ENCODE measurements around the gene CMYA5.
A peak's percentile ranks its signal among the peaks of the same experiment; 100 is the strongest.

CMYA5 gene

DNA sequence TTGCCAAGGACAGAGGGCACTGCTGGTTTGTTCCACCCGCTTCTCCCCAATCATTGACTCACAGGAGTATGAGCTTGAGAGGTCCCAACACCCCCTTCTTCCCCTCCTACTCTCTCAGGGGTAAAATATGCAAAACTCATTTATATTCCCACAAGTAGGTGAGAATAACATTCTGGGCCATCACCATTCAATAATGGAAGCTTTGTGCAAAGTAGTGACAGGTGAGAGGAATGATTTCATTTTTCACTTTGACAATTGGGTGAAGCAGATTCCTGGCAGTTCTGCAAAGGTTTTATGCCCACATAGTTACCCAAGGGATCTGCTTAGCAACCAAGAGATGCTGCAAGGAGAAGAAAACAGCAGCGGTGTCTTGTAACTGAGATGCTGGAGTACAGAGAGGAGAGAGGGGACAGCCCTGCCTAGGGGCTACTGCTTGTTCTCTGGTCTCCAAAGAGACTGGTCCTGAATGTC lies 137.6 kb downstream of the CMYA5 start:
- Histone ChIP-seq H3K4me3 (ENCODE audit: severe bottlenecking) (no peak overlapping the region), H3K4me1 (ENCODE audit: insufficient read depth, poor library complexity, severe bottlenecking) (no peaks in the 10 kb centered on the region), H3K9me3 (ENCODE audit: severe bottlenecking) (no peaks in the 10 kb centered on the region), H3K27ac (ENCODE audit: poor library complexity, severe bottlenecking) (no peak overlapping the region), H3K36me3 (ENCODE audit: low read depth) (no peaks in the 10 kb centered on the region), H3K27me3 (ENCODE audit: insufficient read depth, poor library complexity, severe bottlenecking) (no peaks in the 10 kb centered on the region)
- ATAC-seq (ENCODE audit: low read depth), result no peak
- no peak for DNase-seq (ENCODE audit: low spot score)
- TF ChIP-seq, protein P1, sequence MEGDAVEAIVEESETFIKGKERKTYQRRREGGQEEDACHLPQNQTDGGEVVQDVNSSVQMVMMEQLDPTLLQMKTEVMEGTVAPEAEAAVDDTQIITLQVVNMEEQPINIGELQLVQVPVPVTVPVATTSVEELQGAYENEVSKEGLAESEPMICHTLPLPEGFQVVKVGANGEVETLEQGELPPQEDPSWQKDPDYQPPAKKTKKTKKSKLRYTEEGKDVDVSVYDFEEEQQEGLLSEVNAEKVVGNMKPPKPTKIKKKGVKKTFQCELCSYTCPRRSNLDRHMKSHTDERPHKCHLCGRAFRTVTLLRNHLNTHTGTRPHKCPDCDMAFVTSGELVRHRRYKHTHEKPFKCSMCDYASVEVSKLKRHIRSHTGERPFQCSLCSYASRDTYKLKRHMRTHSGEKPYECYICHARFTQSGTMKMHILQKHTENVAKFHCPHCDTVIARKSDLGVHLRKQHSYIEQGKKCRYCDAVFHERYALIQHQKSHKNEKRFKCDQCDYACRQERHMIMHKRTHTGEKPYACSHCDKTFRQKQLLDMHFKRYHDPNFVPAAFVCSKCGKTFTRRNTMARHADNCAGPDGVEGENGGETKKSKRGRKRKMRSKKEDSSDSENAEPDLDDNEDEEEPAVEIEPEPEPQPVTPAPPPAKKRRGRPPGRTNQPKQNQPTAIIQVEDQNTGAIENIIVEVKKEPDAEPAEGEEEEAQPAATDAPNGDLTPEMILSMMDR (IDR thresholded peaks at IDR 0.05; ENCODE audit: poor library complexity, severe bottlenecking), result no peak

DNA sequence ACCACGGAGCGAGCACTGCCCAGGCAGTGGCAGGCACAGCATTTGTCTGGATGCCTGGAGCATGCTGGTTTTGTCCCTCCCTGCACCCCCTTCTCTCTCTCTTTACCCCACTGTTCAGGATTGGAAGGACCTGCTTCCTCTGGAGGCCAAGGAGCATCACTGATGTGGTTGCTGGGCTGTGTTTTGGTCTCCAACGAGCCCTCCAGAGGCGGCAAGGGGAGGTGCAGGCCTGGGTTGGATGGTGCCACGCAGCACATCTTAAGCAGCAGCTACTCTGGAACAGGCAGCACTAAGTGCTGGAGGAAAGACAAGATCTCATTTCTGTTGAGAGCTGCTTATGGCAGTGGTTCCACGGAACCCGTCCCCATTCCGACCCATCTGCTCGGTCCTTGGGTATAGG lies 139.6 kb downstream of the CMYA5 start:
- TF ChIP-seq, protein P1 (IDR thresholded peaks at IDR 0.05; ENCODE audit: poor library complexity, severe bottlenecking), result no peak
- Histone ChIP-seq H3K4me3 (ENCODE audit: severe bottlenecking) (no peak overlapping the region), H3K9me3 (ENCODE audit: severe bottlenecking) (no peaks in the 10 kb centered on the region), H3K27me3 (ENCODE audit: insufficient read depth, poor library complexity, severe bottlenecking) (no peaks in the 10 kb centered on the region), H3K27ac (ENCODE audit: poor library complexity, severe bottlenecking) (no peak overlapping the region), H3K36me3 (ENCODE audit: low read depth) (no peaks in the 10 kb centered on the region), H3K4me1 (ENCODE audit: insufficient read depth, poor library complexity, severe bottlenecking) (no peaks in the 10 kb centered on the region)
- peak; percentile 48; the same call in 2 of the 3 replicates for ATAC-seq (ENCODE audit: low read depth)
- no peak for DNase-seq (ENCODE audit: low spot score)

DNA sequence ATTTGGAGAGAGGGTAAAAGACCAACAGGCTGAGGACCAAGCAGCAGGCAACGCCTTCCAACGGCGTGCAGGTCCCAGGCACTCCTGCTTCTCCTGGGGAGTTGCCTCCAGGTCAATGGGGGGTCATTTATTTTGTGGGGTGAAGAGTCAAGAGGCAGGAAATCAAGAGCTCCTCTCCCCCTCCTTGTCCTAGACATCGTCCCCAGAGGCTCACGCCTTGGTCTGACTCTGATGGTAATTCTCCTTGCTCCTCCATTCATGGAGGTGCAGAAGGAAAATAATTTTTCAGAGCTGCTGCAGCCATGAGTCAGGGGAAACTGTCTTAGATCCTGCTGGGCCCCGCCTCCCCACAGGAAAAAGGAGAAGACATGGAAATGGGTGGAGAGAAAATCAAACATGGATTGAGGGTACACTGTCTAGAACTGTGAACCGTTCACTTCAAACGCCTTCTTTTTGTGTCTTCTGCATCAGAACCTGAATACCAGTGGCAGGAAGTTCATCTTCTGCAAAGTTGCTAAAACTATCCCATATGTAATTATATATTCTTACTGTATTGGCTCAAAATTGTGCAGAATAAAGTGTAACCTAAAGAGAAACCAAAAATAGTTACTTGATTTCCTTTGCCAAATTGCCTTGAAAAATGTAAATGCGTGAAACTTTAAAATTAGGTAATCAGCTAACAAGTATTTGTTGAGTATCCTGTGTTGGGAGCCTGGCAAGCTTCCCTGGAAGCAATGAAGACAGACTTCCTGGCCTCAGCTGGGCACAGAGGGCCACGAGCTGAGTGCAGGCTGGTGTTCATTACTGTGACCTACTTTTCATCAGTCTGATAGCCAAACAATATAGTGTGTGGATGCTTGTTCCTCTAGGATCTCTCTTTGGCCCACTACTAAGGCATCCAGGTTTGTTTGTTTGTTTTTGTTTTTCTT lies 142.0 kb downstream of the CMYA5 start:
- DNase-seq (ENCODE audit: low spot score) (no peak), ATAC-seq (ENCODE audit: low read depth) (no peak)
- H3K4me3 ChIP-seq (ENCODE audit: severe bottlenecking), result no peak overlapping the region
- no peaks in the 10 kb centered on the region for H3K36me3 ChIP-seq (ENCODE audit: low read depth)
- TF ChIP-seq, protein P1 (IDR thresholded peaks at IDR 0.05; ENCODE audit: poor library complexity, severe bottlenecking), result no peak
- H3K9me3 ChIP-seq (ENCODE audit: severe bottlenecking), result no peaks in the 10 kb centered on the region
- no peak overlapping the region for H3K27ac ChIP-seq (ENCODE audit: poor library complexity, severe bottlenecking)
- no peaks in the 10 kb centered on the region for H3K4me1 ChIP-seq (ENCODE audit: insufficient read depth, poor library complexity, severe bottlenecking)
- H3K27me3 ChIP-seq (ENCODE audit: insufficient read depth, poor library complexity, severe bottlenecking), result no peaks in the 10 kb centered on the region

DNA sequence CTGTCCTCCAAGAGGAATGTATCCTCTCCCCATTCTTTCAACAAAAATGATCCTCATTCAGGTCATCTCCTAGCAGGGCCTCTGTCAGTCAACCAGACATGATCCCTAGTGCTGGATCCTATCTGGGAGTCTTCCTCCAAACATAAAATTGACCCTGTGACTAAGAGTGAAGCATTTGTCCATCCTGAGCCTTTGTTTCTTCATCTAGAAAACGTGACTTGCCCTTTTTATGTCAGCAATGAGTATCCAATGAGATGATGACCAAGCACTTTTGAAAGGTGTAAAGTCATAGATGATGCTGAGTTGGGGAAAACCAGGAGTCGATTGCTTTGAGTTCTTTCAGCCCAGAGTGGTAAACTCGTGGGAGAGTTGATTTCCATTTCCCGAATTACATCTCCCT lies 143.3 kb downstream of the CMYA5 start:
- no peak for DNase-seq (ENCODE audit: low spot score)

More for the DNA sequence above, 143.3 kb downstream of the CMYA5 start:
- ATAC-seq (ENCODE audit: low read depth), result no peak
- no peaks in the 10 kb centered on the region for H3K9me3 ChIP-seq (ENCODE audit: severe bottlenecking)
- TF ChIP-seq, protein P1 (IDR thresholded peaks at IDR 0.05; ENCODE audit: poor library complexity, severe bottlenecking), result no peak
- H3K4me1 ChIP-seq (ENCODE audit: insufficient read depth, poor library complexity, severe bottlenecking), result no peaks in the 10 kb centered on the region
- no peaks in the 10 kb centered on the region for H3K36me3 ChIP-seq (ENCODE audit: low read depth)
- H3K27me3 ChIP-seq (ENCODE audit: insufficient read depth, poor library complexity, severe bottlenecking), result no peaks in the 10 kb centered on the region
- no peak overlapping the region for H3K27ac ChIP-seq (ENCODE audit: poor library complexity, severe bottlenecking)
- H3K4me3 ChIP-seq (ENCODE audit: severe bottlenecking), result no peak overlapping the region
